GM12872 (cell line): ENCODE results near the gene NTPCR.

Experiments used
- CTCF ChIP-seq: IDR thresholded peaks from 3 replicates; pipeline ENCODE4 v1.5.1; 2011; ENCODE audit warnings: low read depth, mild to moderate bottlenecking, low read length, moderate library complexity; ENCODE audit not compliant: insufficient read depth

The NTPCR gene

GRCh38 chr1:232906441-232906840, 44.0 kb upstream of the NTPCR start:
- TF ChIP-seq CTCF = no peak

- TF ChIP-seq CTCF = no peak
Measured at GRCh38 chr1:232908831-232909230, 41.6 kb upstream of the NTPCR start.

- no peak for TF ChIP-seq CTCF
Measured at GRCh38 chr1:232909752-232910151, 40.7 kb upstream of the NTPCR start.

- no peak for TF ChIP-seq CTCF
Measured at GRCh38 chr1:232911027-232911599, 39.3 kb upstream of the NTPCR start.

- TF ChIP-seq CTCF = no peak
Measured at GRCh38 chr1:232912845-232913580, 37.4 kb upstream of the NTPCR start.

GRCh38 chr1:232915212-232915611, 35.2 kb upstream of the NTPCR start:
- TF ChIP-seq CTCF = no peak

GRCh38 chr1:232917053-232917452, 33.4 kb upstream of the NTPCR start:
- TF ChIP-seq CTCF = no peak
